Adrenal gland (tissue), 12 donors: Measurements from ENCODE around the gene PIGT. TPM values are rescaled to one million over a fixed set of nuclear protein-coding genes. Genes with fewer than 3 reads are reported as not detected.

Experiments used
- DNase-seq, 7 donors: peaks; one replicate each; pipeline ENCODE4 v3.0.0-alpha.2; 2019 to 2020
- H3K27ac ChIP-seq, 5 donors: fragments of 200-600 bp; sonication (generic) in 4 of 5; 1 replicate in 3 of 5; 2 replicates in 2 of 5; pipeline versions ENCODE4 v1.5.1 to v1.8.0; 2016 to 2020; ENCODE audit warnings: mild to moderate bottlenecking in 1 of 5
- H3K27me3 ChIP-seq: fragments of 200-600 bp; 2 replicates; pipeline ENCODE4 v1.8.0; 2021
- H3K36me3 ChIP-seq, 2 donors: fragments of 200-600 bp; replicated peaks in 1 of 2; 1 replicate in 1 of 2; 2 replicates in 1 of 2; pipeline versions ENCODE4 v1.5.1 to v1.8.0; 2018 to 2022
- H3K4me1 ChIP-seq, 2 donors: fragments of 200-600 bp; replicated peaks in 1 of 2; 1 replicate in 1 of 2; 2 replicates in 1 of 2; pipeline versions ENCODE4 v1.5.1 to v1.8.0; 2018 to 2021
- H3K4me3 ChIP-seq, 4 donors: fragments of 200-600 bp; sonication (generic) in 3 of 4; one replicate each; pipeline ENCODE4 v1.5.1; 2016 to 2018
- H3K9me3 ChIP-seq, 3 donors: fragments of 200-600 bp; sonication (generic) in 1 of 3; replicated peaks in 1 of 3; 1 replicate in 2 of 3; 2 replicates in 1 of 3; pipeline versions ENCODE4 v1.5.1 to v1.8.0; 2016 to 2021
- CTCF ChIP-seq, 6 experiments: fragments of 450-650 bp in 4 of 6; fragments of 200-600 bp in 2 of 6; sonication (generic) in 1 of 6; IDR thresholded peaks; 1 replicate in 5 of 6; 2 replicates in 1 of 6; pipeline versions ENCODE4 v1.5.1 to v1.8.0; 2016 to 2021; ENCODE audit warnings: antibody characterized with exemption in 6 of 6, mild to moderate bottlenecking in 2 of 6, moderate library complexity in 1 of 6
- POLR2A ChIP-seq, 2 donors: fragments of 450-650 bp; IDR thresholded peaks; one replicate each; pipeline ENCODE4 v1.6.1; 2017; ENCODE audit warnings: antibody characterized with exemption in 2 of 2, mild to moderate bottlenecking in 2 of 2, moderate library complexity in 1 of 2
- WGBS, 4 donors: extraction: QIAGEN DNeasy Blood & Tissue Kit in 2 of 4; methylation state at CpG; one replicate each; pipeline versions ENCODE4 v1.1.5 to v1.1.7; 2013 to 2017; 5-methylcytosine and 5-hydroxymethylcytosine counted together
- intact Hi-C, 2 donors: fragments of 100-400 bp; cut with DNase I; formaldehyde crosslinking; loops; one replicate each; pipeline versions ENCODE4 v1.14.1 to v1.15.0; 2022 to 2023
- polyA plus RNA-seq, 3 donors: library from polyadenylated mRNA; stranded (reverse); fragments of 200-250 nt in 2 of 3; fragments of 350-450 nt in 1 of 3; fragmentation: Illumina TruSeq in 1 of 3; extraction: RNeasy Lipid Tissue Mini Kit (QIAGEN cat#74804) in 1 of 3; gene quantifications; one replicate each; pipeline ENCODE4 v1.2.3, GENCODE V29; 2013 to 2014
- total RNA-seq, 9 donors: library from RNA; depleted of rRNA in 4 of 9; stranded (reverse); fragments of >200 nt in 4 of 9; fragments of 120-200 nt in 1 of 9; fragmentation: NEBNext Ultra II Directional in 1 of 9; extraction: Animal tissue kit (Norgen Biotek cat#: 25700) in 1 of 9; gene quantifications; one replicate each; pipeline versions ENCODE4 v1.1.0 to v1.2.4, GENCODE V29; 2013 to 2023
- donor health status: healthy with polysubstance abuse.
- donor health status: Bipolar disorder and iron deficiency.
- donor health status: DM: yes; HTN: yes; CAD: no.
- donor health status: DM: no; HTN: no; CAD: no.
- donor health status: DM: no; HTN: no; CAD: no.
- donor health status: DM: yes; HTN: yes; CAD: no.

PIGT gene
- total and polyA plus RNA-seq, 12 donors = 45.2 to 202 (median 109) TPM

- no peak overlapping the region for H3K27ac ChIP-seq
- DNase-seq = peak in 1 of 7 donors; percentile 68
- intact Hi-C loops = no loop called here
- peaks cover 0 to 28% of the 10 kb centered on the region in 2 donors for H3K36me3 ChIP-seq
- TF ChIP-seq POLR2A (IDR thresholded peaks at IDR 0.05) (no peak), CTCF (IDR thresholded peaks at IDR 0.05) (no peak)
- H3K27me3 ChIP-seq = no peaks in the 10 kb centered on the region
- 81 to 85% (median 83%) methylated on average over 12 to 14 of the region's 14 CpGs for WGBS, 4 donors
- no peaks in the 10 kb centered on the region for H3K4me1 ChIP-seq
- H3K9me3 ChIP-seq = no peaks in the 10 kb centered on the region
- H3K4me3 ChIP-seq = no peak overlapping the region
Measured at GRCh38 chr20:45427236-45428149, 11.6 kb downstream of the PIGT start.

- DNase-seq = no peak
- Histone ChIP-seq H3K27me3 (no peaks in the 10 kb centered on the region), H3K36me3 (peaks cover 0 to 13% of the 10 kb centered on the region in 2 donors), H3K27ac (no peak overlapping the region), H3K9me3 (no peaks in the 10 kb centered on the region), H3K4me3 (no peak overlapping the region), H3K4me1 (no peaks in the 10 kb centered on the region)
- 59 to 81% (median 67%) methylated on average over 2 of the region's 2 CpGs for WGBS, 4 donors
- TF ChIP-seq POLR2A (IDR thresholded peaks at IDR 0.05) = no peak
- TF ChIP-seq CTCF (IDR thresholded peaks at IDR 0.05) = no peak
- intact Hi-C loops = loop anchor here in 1 of 2 donors (5.0 kb wide), 1 partner anchor 57 kb away; no protein-coding TSS in a partner anchor
Measured at GRCh38 chr20:45429618-45430017, 13.7 kb downstream of the PIGT start.

GRCh38 chr20:45432294-45432693 is 16.4 kb downstream of the PIGT start:
- no peak overlapping the region for H3K4me3 ChIP-seq
- H3K27ac ChIP-seq = no peak overlapping the region
- H3K36me3 ChIP-seq = no peaks in the 10 kb centered on the region
- H3K9me3 ChIP-seq = no peaks in the 10 kb centered on the region
- H3K27me3 ChIP-seq = no peaks in the 10 kb centered on the region
- TF ChIP-seq CTCF (IDR thresholded peaks at IDR 0.05) (no peak), POLR2A (IDR thresholded peaks at IDR 0.05) (no peak)
- WGBS, 4 donors = 70 to 79% (median 72%) methylated on average over 5 of the region's 5 CpGs
- H3K4me1 ChIP-seq = no peaks in the 10 kb centered on the region
- no peak for DNase-seq
- intact Hi-C loops = loop anchor here in 1 of 2 donors (5.0 kb wide), 1 partner anchor 60 kb away; no protein-coding TSS in a partner anchor

GRCh38 chr20:45433316-45433715 is 17.4 kb downstream of the PIGT start:
- H3K4me1 ChIP-seq = no peaks in the 10 kb centered on the region
- TF ChIP-seq POLR2A (IDR thresholded peaks at IDR 0.05) (no peak), CTCF (IDR thresholded peaks at IDR 0.05) (no peak)
- WGBS, 4 donors = 72 to 81% (median 78%) methylated on average over 3 of the region's 3 CpGs
- intact Hi-C loops = loop anchor here in 1 of 2 donors (5.0 kb wide), 1 partner anchor 61 kb away; no protein-coding TSS in a partner anchor
- H3K27me3 ChIP-seq = no peaks in the 10 kb centered on the region
- H3K27ac ChIP-seq = no peak overlapping the region
- H3K4me3 ChIP-seq = no peak overlapping the region
- H3K36me3 ChIP-seq = no peaks in the 10 kb centered on the region
- peak in 2 of 7 donors; percentile 30 to 67 for DNase-seq
- H3K9me3 ChIP-seq = no peaks in the 10 kb centered on the region
